Choroid plexus epithelial cell (primary cell): ENCODE measurements around the gene MGAT5B.
"Not testable (repeated sequence)": the region's sequence is repeated elsewhere in the genome, so short reads cannot be mapped to it uniquely, and the experiment has no call there.

Experiments
- DNase-seq: peaks from one replicate; pipeline ENCODE4 v3.0.0-alpha.2; 2010; ENCODE audit warnings: low read depth
- H3K4me3 ChIP-seq: 2 replicates; pipeline ENCODE4 v1.5.1; 2011; ENCODE audit warnings: low read depth, mild to moderate bottlenecking, control low read depth, low read length, moderate library complexity
- TF ChIP-seq, protein P1 (sequence below): conservative IDR thresholded peaks from 2 replicates; pipeline ENCODE4 v1.5.1; 2011; ENCODE audit warnings: low read depth, mild to moderate bottlenecking, control low read depth, inconsistent platforms, low read length, moderate library complexity

The MGAT5B gene

DNA sequence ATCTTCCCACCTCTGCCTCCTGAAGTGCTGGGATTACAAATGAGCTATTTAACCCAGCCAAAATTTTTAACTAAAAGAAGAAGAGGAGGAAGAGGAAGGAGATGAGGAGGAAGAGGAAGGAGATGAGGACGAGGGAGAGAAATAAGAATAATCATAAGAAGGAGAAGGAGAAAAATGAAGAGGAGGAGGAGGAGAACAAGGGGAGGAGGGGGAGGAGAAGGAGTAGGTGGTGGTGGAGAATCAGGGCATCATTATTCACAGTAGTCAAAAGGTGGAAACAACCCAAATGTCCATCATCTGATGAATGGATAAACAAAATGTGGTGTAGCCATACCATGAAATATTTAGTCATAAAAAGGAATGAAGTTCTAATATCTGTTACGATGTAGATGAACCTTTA is 21.2 kb upstream of the MGAT5B start:
- H3K4me3 ChIP-seq, result no peak overlapping the region
- TF ChIP-seq, protein P1, sequence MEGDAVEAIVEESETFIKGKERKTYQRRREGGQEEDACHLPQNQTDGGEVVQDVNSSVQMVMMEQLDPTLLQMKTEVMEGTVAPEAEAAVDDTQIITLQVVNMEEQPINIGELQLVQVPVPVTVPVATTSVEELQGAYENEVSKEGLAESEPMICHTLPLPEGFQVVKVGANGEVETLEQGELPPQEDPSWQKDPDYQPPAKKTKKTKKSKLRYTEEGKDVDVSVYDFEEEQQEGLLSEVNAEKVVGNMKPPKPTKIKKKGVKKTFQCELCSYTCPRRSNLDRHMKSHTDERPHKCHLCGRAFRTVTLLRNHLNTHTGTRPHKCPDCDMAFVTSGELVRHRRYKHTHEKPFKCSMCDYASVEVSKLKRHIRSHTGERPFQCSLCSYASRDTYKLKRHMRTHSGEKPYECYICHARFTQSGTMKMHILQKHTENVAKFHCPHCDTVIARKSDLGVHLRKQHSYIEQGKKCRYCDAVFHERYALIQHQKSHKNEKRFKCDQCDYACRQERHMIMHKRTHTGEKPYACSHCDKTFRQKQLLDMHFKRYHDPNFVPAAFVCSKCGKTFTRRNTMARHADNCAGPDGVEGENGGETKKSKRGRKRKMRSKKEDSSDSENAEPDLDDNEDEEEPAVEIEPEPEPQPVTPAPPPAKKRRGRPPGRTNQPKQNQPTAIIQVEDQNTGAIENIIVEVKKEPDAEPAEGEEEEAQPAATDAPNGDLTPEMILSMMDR, result no peak
- DNase-seq, result no peak

DNA sequence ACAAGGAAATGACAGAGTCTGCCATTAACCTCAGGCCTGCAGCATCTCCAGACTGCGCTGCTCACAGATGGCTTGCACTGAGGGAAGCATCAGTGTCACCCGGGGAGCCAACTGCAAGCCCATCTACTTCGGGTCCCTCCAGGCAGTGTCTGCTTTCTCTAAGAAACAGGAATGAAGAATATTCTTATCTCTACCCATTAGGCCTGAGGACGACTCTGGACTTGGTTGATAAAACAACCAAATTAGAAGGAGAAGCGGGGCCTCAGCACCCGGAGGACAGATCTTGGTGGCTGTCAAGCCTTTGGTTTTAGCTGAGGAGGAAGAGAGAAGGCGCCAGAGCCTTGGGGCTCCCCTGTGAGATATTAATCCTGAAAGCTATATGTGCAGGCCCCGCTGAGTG is 19.5 kb upstream of the MGAT5B start:
- no peak overlapping the region for H3K4me3 ChIP-seq
- TF ChIP-seq, protein P1, result no peak
- no peak for DNase-seq

DNA sequence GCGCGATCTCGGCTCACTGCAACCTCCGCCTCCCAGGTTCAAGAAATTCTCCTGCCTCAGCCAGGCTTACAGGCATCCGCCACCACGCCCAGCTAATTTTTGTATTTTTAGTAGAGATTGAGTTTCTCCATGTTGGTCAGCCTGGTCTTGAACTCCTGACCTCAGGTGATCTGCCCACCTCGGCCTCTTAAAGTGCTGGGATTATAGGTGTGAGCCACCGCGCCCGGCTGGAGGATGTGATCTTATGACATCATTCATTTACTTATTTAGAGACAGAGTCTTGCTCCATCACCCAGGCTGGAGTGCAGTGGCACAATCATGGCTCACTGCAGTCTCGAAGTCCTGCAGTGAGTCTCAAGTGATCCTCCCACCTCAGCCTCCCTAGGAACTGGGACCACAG is 19.0 kb upstream of the MGAT5B start:
- DNase-seq, H3K4me3 ChIP-seq: not testable (repeated sequence)

DNA sequence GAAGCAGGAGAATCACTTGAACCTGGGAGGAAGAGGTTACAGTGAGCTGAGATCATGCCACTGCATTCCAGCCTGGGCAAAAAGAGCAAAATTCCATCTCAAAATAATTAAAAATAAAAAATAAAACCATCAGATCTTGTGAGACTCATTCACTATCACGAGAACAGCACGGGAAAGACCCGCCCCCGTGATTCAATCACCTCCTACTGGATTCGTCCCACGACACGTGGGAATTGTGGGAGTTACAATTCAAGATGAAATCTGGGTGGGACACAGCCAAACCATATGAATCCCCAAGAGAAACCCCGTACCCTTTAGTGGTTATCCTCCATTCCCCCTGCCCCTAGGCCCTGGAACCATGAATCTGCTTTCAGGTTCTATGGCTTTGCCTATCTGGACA is 15.4 kb upstream of the MGAT5B start:
- TF ChIP-seq, protein P1, result no peak
- DNase-seq, result no peak
- no peak overlapping the region for H3K4me3 ChIP-seq

DNA sequence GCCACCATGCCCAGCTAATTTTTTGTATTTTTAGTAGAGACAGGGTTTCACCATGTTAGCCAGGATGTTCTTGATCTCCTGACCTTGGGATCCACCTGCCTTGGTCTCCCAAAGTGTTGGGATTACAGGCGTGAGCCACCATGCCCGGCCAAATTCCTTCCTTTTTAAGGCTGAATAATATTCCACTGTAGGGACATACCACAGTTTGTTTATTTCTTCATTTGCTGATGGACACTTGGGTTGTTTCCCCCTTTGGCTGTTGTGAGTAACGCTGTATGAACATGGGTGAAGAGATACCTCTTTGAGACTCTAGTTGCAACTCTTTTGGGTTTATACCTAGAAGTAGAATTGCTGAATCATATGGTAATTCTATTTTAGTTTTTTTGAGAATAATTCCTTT is 13.1 kb upstream of the MGAT5B start:
- no peak for DNase-seq
- TF ChIP-seq, protein P1, result no peak
- no peak overlapping the region for H3K4me3 ChIP-seq

DNA sequence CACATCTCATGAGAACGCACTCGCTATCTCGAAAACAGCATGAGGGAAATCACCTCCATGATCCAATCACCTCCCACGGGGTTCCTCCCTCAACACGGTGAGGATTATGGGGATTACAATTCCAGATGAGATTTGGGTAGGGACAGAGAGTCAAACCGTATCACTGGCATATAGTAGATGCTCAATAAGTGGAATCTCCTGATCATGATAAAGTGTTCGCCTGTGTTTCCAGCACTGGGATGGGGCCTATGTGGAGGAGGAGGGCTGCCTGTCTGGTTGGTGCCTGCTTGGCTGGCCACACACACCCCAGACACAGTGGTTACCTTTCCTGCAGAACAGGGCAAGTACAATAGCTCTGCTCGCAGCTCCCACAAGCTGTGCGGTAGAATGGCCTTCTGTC is 6.1 kb upstream of the MGAT5B start:
- H3K4me3 ChIP-seq, result no peak overlapping the region
- TF ChIP-seq, protein P1, result no peak
- no peak for DNase-seq

DNA sequence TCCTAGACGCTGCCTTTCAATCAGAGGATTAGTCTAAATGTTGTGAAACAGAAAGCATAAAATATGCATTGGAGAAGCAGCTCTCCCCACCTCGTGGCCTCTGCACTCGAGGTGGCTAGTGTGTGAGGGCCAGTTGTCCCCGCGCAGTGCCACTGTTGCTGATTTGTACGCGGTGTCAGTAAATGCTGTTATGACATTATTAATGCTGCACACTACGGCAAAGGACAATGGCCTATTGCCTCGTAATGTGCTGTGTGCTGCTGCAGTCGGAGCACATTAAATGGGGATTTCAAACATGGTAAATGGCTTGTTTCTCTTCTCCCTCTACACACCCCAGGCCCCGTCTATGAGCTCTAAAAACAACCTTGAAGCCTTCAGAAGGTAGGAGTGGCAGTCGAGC is 5.7 kb upstream of the MGAT5B start:
- DNase-seq, result no peak
- H3K4me3 ChIP-seq, result no peak overlapping the region
- TF ChIP-seq, protein P1, result no peak

DNA sequence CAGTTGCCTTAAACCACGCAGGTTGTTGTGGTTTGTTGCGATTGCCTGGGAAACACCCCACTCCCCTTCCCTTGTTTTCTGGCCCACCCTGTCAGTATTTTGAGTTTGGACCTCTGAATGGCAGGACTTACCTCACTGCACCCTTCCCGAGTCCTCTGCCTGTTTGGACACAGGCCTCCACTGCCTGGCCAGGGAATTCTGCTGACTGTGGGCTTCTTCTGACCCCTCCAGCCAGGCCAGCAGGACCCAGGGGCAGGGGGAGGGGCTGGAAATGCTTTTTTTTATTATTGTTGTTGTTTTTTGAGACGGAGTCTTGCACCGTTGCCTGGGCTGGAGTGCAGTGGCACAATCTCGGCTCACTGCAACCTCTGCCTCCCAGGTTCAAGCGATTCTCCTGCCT is 4.2 kb upstream of the MGAT5B start:
- no peak overlapping the region for H3K4me3 ChIP-seq
- TF ChIP-seq, protein P1, result no peak
- no peak for DNase-seq
